HEK293 (cell line): ENCODE results near the gene MBOAT2.

Experiments
- CTCF ChIA-PET: fragments of 350-600 bp; formaldehyde crosslinking; extraction: SDS; loops from one replicate; lab custom pipeline; 2021; ENCODE audit warnings: antibody characterized with exemption; lab: Yijun Ruan, JAX
- POLR2A ChIA-PET: fragments of 300-600 bp; formaldehyde crosslinking; extraction: SDS; loops from one replicate; lab custom pipeline; 2020; ENCODE audit warnings: antibody characterized with exemption, inconsistent platforms; lab: Yijun Ruan, JAX
- H3K27ac ChIP-seq: fragments of 200-500 bp; sonication (Bioruptor generic); 2 replicates; pipeline ENCODE4 v1.5.1; 2014; ENCODE audit warnings: low read depth, low read length, control low read depth, inconsistent platforms; ENCODE audit errors: extremely low read depth
- H3K36me3 ChIP-seq, 2 experiments: fragments of 200-500 bp in 1 of 2; sonication (Bioruptor generic) in 1 of 2; 1 replicate in 1 of 2; 2 replicates in 1 of 2; pipeline ENCODE4 v1.5.1; 2014 to 2017; ENCODE audit warnings: inconsistent platforms in 2 of 2, low read length in 2 of 2; ENCODE audit not compliant: control insufficient read depth in 2 of 2, insufficient read depth in 1 of 2
- H3K4me1 ChIP-seq: fragments of 200-500 bp; sonication (Bioruptor generic); 2 replicates; pipeline ENCODE4 v1.5.1; 2014; ENCODE audit warnings: mild to moderate bottlenecking, low read length, inconsistent platforms; ENCODE audit not compliant: control insufficient read depth, insufficient read depth
- H3K4me3 ChIP-seq: 2 replicates; pipeline ENCODE4 v1.5.1; 2011; ENCODE audit warnings: low read depth, mild to moderate bottlenecking, control low read depth, low read length, moderate library complexity
- H3K9me3 ChIP-seq: fragments of 200-500 bp; sonication (Bioruptor generic); 2 replicates; pipeline ENCODE4 v1.5.1; 2014; ENCODE audit warnings: low read depth, low read length, inconsistent platforms; ENCODE audit not compliant: control insufficient read depth, insufficient read depth
- HOXD13 ChIP-seq: sonication (generic); formaldehyde crosslinking; IDR thresholded peaks from 2 replicates; pipeline ENCODE4 v1.8.0; 2022; ENCODE audit warnings: missing genetic modification reagents, borderline replicate concordance
- KLF9 ChIP-seq: fragments of 450-650 bp; formaldehyde crosslinking; IDR thresholded peaks from 2 replicates; pipeline ENCODE4 v1.5.1; 2016; ENCODE audit warnings: missing biosample characterization, missing genetic modification characterization, low read depth
- SCRT1 ChIP-seq: fragments of 450-650 bp; formaldehyde crosslinking; IDR thresholded peaks from 2 replicates; pipeline ENCODE4 v1.5.1; 2016; ENCODE audit warnings: missing biosample characterization, missing genetic modification characterization, borderline replicate concordance
- ZBTB17 ChIP-seq: fragments of 450-650 bp; formaldehyde crosslinking; IDR thresholded peaks from 2 replicates; pipeline ENCODE4 v1.5.1; 2016; ENCODE audit warnings: missing biosample characterization, missing genetic modification characterization
- ZBTB20 ChIP-seq: fragments of 450-650 bp; formaldehyde crosslinking; IDR thresholded peaks from 2 replicates; pipeline ENCODE4 v1.5.1; 2016; ENCODE audit warnings: missing biosample characterization, missing genetic modification characterization
- ZNF132 ChIP-seq: fragments of 450-650 bp; formaldehyde crosslinking; IDR thresholded peaks from 2 replicates; pipeline ENCODE4 v1.5.1; 2017; ENCODE audit warnings: missing biosample characterization, missing genetic modification characterization, borderline replicate concordance
- ZNF302 ChIP-seq: fragments of 450-650 bp; formaldehyde crosslinking; IDR thresholded peaks from 2 replicates; pipeline ENCODE4 v1.5.1; 2016; ENCODE audit warnings: missing biosample characterization, missing genetic modification characterization, low read depth
- ZNF626 ChIP-seq: fragments of 450-650 bp; sonication (Bioruptor Pico); formaldehyde crosslinking; IDR thresholded peaks from 2 replicates; pipeline ENCODE4 v1.5.1; 2018; ENCODE audit warnings: missing biosample characterization, missing genetic modification characterization, inconsistent platforms
- ZNF670 ChIP-seq: fragments of 450-650 bp; formaldehyde crosslinking; IDR thresholded peaks from 2 replicates; pipeline ENCODE4 v1.5.1; 2016; ENCODE audit warnings: missing biosample characterization, missing genetic modification characterization, low read depth
- TF ChIP-seq, protein P1 (sequence below): fragments of 450-650 bp; formaldehyde crosslinking; IDR thresholded peaks from 2 replicates; pipeline ENCODE4 v1.5.1; 2016; ENCODE audit warnings: missing biosample characterization, missing genetic modification characterization
- TF ChIP-seq, protein P2 (sequence below): fragments of 450-650 bp; IDR thresholded peaks from 2 replicates; pipeline ENCODE4 v1.5.1; 2018; ENCODE audit warnings: missing biosample characterization, missing genetic modification characterization
- TF ChIP-seq, protein P3 (sequence below): fragments of 450-650 bp; formaldehyde crosslinking; IDR thresholded peaks from 2 replicates; pipeline ENCODE4 v1.5.1; 2017; ENCODE audit warnings: missing biosample characterization, mild to moderate bottlenecking, missing genetic modification characterization, moderate library complexity
- TF ChIP-seq, protein P4 (sequence below): fragments of 450-650 bp; formaldehyde crosslinking; IDR thresholded peaks from 2 replicates; pipeline ENCODE4 v1.5.1; 2016; ENCODE audit warnings: missing biosample characterization, missing genetic modification characterization

The MBOAT2 gene

DNA sequence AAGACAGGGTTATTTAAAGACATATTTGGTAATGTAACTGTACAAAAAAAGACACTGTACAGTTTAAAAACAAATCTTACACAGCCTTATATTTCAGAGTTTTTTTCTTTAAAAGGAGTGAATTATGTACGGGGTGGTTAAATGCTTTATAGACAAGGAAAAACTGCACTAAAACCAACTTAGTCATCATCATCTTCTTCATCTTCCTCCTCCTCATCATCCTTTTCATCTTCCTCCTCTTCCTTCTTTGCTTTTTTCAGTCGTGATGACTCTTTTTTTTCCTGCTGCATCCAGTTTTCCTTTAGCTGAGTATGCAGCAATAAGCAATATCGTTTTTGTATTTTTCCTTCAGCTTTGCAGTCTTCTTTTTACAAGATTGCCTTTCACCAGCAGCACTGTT, 14.6 kb upstream of the MBOAT2 start:
- TF ChIP-seq, protein P1, sequence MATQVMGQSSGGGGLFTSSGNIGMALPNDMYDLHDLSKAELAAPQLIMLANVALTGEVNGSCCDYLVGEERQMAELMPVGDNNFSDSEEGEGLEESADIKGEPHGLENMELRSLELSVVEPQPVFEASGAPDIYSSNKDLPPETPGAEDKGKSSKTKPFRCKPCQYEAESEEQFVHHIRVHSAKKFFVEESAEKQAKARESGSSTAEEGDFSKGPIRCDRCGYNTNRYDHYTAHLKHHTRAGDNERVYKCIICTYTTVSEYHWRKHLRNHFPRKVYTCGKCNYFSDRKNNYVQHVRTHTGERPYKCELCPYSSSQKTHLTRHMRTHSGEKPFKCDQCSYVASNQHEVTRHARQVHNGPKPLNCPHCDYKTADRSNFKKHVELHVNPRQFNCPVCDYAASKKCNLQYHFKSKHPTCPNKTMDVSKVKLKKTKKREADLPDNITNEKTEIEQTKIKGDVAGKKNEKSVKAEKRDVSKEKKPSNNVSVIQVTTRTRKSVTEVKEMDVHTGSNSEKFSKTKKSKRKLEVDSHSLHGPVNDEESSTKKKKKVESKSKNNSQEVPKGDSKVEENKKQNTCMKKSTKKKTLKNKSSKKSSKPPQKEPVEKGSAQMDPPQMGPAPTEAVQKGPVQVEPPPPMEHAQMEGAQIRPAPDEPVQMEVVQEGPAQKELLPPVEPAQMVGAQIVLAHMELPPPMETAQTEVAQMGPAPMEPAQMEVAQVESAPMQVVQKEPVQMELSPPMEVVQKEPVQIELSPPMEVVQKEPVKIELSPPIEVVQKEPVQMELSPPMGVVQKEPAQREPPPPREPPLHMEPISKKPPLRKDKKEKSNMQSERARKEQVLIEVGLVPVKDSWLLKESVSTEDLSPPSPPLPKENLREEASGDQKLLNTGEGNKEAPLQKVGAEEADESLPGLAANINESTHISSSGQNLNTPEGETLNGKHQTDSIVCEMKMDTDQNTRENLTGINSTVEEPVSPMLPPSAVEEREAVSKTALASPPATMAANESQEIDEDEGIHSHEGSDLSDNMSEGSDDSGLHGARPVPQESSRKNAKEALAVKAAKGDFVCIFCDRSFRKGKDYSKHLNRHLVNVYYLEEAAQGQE (tag by site-specific recombination), result no peak
- TF ChIP-seq ZNF302 (no peak), ZNF626 (tag by site-specific recombination) (no peak), ZBTB20 (no peak), ZBTB17 (peak; percentile 41; the same call in 1 of the 2 replicates), SCRT1 (tag by site-specific recombination) (no peak), KLF9 (tag by site-specific recombination) (no peak), ZNF132 (tag by site-specific recombination) (no peak), ZNF670 (tag by site-specific recombination) (no peak)
- TF ChIP-seq, protein P2, sequence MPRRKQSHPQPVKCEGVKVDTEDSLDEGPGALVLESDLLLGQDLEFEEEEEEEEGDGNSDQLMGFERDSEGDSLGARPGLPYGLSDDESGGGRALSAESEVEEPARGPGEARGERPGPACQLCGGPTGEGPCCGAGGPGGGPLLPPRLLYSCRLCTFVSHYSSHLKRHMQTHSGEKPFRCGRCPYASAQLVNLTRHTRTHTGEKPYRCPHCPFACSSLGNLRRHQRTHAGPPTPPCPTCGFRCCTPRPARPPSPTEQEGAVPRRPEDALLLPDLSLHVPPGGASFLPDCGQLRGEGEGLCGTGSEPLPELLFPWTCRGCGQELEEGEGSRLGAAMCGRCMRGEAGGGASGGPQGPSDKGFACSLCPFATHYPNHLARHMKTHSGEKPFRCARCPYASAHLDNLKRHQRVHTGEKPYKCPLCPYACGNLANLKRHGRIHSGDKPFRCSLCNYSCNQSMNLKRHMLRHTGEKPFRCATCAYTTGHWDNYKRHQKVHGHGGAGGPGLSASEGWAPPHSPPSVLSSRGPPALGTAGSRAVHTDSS (tag by site-specific recombination), result peak; percentile 94
- TF ChIP-seq, protein P3, sequence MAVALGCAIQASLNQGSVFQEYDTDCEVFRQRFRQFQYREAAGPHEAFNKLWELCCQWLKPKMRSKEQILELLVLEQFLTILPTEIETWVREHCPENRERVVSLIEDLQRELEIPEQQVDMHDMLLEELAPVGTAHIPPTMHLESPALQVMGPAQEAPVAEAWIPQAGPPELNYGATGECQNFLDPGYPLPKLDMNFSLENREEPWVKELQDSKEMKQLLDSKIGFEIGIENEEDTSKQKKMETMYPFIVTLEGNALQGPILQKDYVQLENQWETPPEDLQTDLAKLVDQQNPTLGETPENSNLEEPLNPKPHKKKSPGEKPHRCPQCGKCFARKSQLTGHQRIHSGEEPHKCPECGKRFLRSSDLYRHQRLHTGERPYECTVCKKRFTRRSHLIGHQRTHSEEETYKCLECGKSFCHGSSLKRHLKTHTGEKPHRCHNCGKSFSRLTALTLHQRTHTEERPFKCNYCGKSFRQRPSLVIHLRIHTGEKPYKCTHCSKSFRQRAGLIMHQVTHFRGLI (tag by site-specific recombination), result no peak
- TF ChIP-seq, protein P4, sequence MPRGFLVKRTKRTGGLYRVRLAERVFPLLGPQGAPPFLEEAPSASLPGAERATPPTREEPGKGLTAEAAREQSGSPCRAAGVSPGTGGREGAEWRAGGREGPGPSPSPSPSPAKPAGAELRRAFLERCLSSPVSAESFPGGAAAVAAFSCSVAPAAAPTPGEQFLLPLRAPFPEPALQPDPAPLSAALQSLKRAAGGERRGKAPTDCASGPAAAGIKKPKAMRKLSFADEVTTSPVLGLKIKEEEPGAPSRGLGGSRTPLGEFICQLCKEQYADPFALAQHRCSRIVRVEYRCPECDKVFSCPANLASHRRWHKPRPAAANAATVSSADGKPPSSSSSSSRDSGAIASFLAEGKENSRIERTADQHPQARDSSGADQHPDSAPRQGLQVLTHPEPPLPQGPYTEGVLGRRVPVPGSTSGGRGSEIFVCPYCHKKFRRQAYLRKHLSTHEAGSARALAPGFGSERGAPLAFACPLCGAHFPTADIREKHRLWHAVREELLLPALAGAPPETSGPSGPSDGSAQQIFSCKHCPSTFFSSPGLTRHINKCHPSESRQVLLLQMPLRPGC (tag by site-specific recombination), result no peak
- TF ChIP-seq, all 188 proteins: peak for 2
- POLR2A ChIA-PET, result interaction anchor here (1.3 kb wide), 1 partner anchor 14 kb away, joined by 3 read pairs; the partner anchor contains the start of gene MBOAT2
- H3K27ac ChIP-seq, result no peak overlapping the region
- no peaks in the 10 kb centered on the region for H3K4me1 ChIP-seq
- no peaks in the 10 kb centered on the region for H3K36me3 ChIP-seq
- CTCF ChIA-PET, result interaction anchor here (1.0 to 2.1 kb wide), 3 partner anchors 11 to 93 kb away, joined by 4 to 5 read pairs (median 5); no protein-coding TSS in a partner anchor
- no peaks in the 10 kb centered on the region for H3K9me3 ChIP-seq
- H3K4me3 ChIP-seq, result no peak overlapping the region

DNA sequence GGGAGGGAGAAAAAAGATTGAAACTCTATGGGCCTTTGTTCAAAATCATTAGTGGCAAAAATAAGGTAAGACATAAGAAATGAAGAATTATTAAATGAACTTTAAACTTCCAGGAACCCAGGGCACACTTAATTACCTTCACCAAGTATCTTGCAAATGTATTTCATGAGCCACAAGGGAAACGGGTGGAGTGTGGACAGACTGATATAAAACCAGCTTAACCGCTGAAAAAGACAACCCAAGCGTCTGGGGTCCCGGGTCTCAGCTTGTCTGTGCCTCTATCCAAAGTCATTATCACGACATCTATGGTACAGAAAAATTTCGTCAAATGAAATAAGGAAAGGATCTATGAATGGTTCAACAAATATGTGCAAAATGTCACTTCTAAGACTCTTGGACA, 13.9 kb upstream of the MBOAT2 start:
- ChIA-PET POLR2A (interaction anchor here (1.3 kb wide), 1 partner anchor 14 kb away, joined by 3 read pairs; the partner anchor contains the start of gene MBOAT2), CTCF (interaction anchor here (0.6 to 2.1 kb wide), 4 partner anchors 11 to 64 kb away, joined by 3 to 5 read pairs (median 4); no protein-coding TSS in a partner anchor)
- no peak for TF ChIP-seq HOXD13
- Histone ChIP-seq H3K9me3 (no peaks in the 10 kb centered on the region), H3K4me3 (no peak overlapping the region), H3K4me1 (no peaks in the 10 kb centered on the region), H3K27ac (no peak overlapping the region), H3K36me3 (no peaks in the 10 kb centered on the region)
